ENCODE measurements around the gene EPX.

The EPX gene

DNA sequence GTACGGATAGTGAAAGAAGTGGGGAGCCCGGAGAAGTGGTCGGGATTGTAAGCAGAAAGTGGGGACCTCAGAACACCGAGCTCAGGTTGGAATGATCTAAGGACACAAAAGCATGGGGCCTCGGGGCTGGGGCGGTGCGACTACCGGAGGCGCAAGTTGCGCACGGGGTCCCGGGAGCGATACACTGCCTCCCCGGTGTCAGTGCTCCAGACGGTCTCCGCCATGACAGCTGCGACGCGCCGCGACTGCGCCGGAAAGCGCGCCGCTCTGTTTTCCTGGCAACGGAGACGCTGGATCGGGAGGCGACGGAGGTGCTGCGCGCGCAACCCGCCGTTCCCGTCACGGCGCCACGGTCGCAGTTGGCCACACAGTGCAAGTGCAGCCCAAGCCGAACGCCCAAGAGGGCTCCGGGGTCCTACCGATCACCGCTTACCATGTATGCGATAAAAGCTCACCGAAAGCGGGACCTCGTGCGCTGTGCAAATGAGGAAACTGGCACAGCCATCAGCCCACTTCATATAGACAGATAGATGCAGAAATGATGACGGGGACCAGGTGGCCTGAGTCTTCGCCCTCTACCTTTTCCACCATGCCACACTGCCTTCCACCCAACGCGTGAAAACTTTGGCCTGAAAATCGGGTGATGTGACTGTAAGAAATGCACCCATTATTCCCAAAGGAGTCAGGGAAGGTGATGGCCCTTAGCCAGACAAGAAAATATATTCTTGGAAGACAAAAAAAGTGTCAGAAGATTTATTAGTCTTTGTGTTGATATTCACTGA, 26.7 kb downstream of the EPX start, which contains the start of gene MKS1:
MKS1 (minus strand) TSS at position 249 of the 782 bp plus-strand sequence; CDS start at position 224, 25 bp downstream.
- peak within 1 kb of the TSS; percentile 87 for H3K4me3 ChIP-seq (replicated peaks; ENCODE audit: low read depth, low read length)
- TF ChIP-seq, protein P1, sequence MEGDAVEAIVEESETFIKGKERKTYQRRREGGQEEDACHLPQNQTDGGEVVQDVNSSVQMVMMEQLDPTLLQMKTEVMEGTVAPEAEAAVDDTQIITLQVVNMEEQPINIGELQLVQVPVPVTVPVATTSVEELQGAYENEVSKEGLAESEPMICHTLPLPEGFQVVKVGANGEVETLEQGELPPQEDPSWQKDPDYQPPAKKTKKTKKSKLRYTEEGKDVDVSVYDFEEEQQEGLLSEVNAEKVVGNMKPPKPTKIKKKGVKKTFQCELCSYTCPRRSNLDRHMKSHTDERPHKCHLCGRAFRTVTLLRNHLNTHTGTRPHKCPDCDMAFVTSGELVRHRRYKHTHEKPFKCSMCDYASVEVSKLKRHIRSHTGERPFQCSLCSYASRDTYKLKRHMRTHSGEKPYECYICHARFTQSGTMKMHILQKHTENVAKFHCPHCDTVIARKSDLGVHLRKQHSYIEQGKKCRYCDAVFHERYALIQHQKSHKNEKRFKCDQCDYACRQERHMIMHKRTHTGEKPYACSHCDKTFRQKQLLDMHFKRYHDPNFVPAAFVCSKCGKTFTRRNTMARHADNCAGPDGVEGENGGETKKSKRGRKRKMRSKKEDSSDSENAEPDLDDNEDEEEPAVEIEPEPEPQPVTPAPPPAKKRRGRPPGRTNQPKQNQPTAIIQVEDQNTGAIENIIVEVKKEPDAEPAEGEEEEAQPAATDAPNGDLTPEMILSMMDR (IDR thresholded peaks at IDR 0.05; ENCODE audit: low read length, missing control alignments), result peak; percentile 54
- DNase-seq (ENCODE audit: low read depth), result peak; percentile 93

DNA sequence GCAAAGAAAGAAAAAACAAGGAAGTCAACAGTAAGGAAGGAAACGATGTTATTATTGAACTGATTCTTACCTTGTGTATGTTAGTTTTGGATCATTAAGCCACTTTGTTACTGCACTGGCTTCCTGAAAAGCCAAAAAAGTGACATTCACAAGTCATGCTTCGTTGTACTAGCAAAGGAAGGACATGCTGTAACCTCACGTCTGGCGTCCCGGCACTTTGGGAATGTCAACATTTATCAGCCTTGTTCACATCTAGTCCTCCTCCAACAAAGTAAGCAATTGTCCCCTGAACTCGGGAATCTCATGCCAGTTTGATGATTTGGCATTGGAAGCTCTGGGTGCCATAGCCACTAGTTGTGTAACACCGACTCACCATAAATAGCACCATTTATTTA, 27.3 kb downstream of the EPX start:
- TF ChIP-seq, protein P1 (IDR thresholded peaks at IDR 0.05; ENCODE audit: low read length, missing control alignments), result no peak
- H3K4me3 ChIP-seq (replicated peaks; ENCODE audit: low read depth, low read length), result no peak overlapping the region
- no peak for DNase-seq (ENCODE audit: low read depth)

DNA sequence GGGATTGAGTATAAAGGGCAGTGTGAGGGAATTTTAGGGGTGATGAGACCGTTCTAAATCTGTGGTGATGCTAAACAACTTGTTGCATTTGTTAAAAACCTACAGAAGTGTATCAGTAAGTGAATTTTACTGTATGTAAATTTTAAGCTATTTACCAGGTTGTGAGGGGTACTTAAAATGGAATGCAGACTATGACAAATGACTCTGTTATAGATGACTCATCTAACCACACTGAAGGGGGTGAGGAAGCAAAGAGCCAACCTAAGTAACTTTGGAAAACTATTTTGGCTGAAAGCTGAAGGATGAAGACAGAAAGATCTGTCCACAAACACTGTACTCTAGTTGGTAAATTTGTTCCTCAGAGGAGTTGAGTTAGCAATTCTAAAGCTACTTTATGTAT, 31.8 kb downstream of the EPX start:
- TF ChIP-seq, protein P1 (IDR thresholded peaks at IDR 0.05; ENCODE audit: low read length, missing control alignments), result no peak
- no peak overlapping the region for H3K4me3 ChIP-seq (replicated peaks; ENCODE audit: low read depth, low read length)
- DNase-seq (ENCODE audit: low read depth), result peak; percentile 53

DNA sequence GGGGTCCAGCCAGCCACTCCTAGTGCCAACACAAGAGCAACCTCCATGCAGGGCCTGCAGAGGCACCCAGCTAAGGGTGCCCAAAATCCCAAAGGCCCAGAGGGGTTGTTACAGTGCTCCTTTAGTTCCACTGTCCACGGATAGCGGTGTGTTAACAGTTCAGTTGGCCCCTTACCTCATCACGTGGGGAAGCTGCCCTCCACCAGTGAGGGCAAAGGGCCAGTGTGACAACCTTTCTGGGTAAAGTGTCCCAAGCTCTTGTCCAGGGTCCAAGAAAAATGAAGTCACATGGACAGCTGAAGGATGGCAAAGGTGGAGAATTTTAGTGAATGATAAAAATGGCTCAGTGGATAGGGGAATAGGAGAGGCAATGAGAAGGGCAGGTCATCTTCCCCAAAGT, 35.2 kb downstream of the EPX start:
- TF ChIP-seq, protein P1 (IDR thresholded peaks at IDR 0.05; ENCODE audit: low read length, missing control alignments), result no peak
- DNase-seq (ENCODE audit: low read depth), result no peak

DNA sequence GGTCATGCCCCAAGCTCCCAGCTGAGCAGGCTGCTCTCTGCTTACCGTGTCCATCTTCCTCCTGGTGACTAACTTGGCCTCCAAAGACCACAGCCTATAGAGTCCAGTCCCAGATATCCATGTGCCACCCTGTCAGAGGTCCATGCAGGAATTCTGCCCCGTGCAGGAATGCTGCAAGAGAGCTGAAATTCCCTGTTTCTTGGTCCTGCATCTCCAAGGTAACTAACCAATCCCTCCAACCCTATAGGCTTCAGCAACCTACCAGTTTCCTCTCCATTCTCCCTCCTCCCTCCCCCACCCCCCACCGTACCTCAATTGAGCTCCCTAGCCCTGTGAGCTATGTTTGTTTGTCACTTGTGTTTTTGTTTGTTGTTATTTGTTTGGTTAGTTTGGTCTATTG, 36.2 kb downstream of the EPX start:
- no peak overlapping the region for H3K4me3 ChIP-seq (replicated peaks; ENCODE audit: low read depth, low read length)
- DNase-seq (ENCODE audit: low read depth), result no peak
- TF ChIP-seq, protein P1 (IDR thresholded peaks at IDR 0.05; ENCODE audit: low read length, missing control alignments), result no peak

More for the DNA sequence above, 35.2 kb downstream of the EPX start:
- no peak overlapping the region for H3K4me3 ChIP-seq (replicated peaks; ENCODE audit: low read depth, low read length)

DNA sequence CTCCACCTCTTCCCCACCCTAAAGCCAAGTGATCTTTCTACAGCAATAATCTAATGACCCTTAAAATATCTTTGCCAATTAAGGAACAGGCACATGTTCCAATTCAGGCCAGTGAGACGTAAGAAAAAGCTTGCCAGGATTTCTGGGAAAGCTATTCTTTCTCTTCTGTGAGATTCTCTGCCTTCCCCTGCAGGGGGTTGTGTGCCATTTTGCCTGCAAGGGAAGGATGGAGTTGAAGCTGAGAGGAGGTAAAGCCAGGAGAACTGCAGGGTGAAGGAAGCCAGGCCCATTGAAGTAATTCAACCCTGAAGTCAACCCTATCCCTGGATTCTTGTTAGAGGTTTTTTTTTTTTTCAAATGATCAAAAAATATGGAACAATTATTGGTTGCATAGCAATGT, 36.9 kb downstream of the EPX start:
- TF ChIP-seq, protein P1 (IDR thresholded peaks at IDR 0.05; ENCODE audit: low read length, missing control alignments), result no peak
- no peak overlapping the region for H3K4me3 ChIP-seq (replicated peaks; ENCODE audit: low read depth, low read length)
- DNase-seq (ENCODE audit: low read depth), result no peak

DNA sequence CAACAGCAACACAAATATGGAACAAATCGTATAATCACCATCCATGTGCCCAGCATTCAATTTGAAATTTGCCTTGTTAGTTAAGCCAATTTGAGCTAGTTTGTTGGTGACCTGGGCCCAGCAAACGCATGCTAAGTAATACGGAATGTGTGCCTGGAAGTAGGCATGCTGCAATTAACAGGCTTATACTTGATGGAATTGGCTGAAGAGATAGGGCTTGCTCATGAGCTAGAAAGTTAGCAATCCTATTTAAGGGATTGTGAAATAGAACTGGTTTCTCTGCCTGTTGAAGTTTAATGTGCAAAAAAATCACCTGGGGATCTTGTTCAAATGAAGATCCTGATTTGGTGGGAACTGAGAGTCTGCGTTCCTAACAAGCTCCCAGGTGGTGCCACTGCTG, 37.4 kb downstream of the EPX start:
- H3K4me3 ChIP-seq (replicated peaks; ENCODE audit: low read depth, low read length), result no peak overlapping the region
- TF ChIP-seq, protein P1 (IDR thresholded peaks at IDR 0.05; ENCODE audit: low read length, missing control alignments), result no peak
- DNase-seq (ENCODE audit: low read depth), result no peak

Measured in fibroblast of pulmonary artery (primary cell).